ENCODE results near the gene APOH.

The APOH gene

DNA sequence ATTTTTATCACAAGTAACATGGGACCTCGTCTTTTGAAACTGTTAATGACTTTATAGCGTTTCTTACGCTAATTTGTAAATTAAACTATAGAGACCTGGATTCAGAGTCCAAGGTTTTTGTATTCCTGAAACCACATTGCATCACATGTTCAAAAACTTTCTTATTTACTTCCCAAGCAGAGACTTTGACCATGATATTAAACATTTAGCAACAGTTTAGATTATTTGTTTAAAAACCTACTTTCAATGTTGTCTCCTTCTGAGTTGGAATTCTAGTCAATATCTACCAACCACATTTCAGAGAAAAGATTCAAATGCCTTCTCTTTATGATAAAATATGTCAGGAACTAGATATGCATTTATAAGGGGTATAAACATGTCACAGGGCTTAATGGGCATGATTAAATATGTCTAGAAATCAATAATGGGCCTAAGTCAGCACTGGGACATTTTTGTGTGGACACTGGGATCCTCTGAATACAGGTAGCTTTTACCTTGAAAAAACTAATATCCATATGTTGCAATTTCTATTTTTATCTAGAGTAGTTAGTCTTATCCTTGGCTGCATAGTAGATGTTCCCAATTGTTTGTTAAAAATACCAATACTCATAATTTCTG lies 6.3 kb upstream of the APOH start:
- no peak for DNase-seq (ENCODE audit: low read depth, low spot score)

DNA sequence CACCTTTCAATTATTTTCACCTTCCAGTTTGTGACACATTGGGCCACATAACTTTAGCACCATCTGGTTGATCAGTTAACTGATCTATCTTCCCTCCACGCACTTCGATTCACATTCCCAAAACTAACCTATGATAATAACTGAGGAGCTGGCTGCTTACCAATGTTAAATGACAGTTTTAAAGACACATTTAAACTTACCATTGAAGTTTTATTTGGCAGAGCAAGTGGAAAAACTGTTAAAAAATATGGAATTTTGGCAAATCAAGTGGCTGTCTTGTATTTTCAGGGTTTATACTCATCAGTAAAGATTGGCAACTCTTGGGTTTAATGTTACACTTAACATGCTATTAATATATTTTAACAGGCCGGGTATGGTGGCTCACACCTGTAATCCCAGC lies 5.4 kb upstream of the APOH start:
- DNase-seq (ENCODE audit: low read depth, low spot score) = no peak

DNA sequence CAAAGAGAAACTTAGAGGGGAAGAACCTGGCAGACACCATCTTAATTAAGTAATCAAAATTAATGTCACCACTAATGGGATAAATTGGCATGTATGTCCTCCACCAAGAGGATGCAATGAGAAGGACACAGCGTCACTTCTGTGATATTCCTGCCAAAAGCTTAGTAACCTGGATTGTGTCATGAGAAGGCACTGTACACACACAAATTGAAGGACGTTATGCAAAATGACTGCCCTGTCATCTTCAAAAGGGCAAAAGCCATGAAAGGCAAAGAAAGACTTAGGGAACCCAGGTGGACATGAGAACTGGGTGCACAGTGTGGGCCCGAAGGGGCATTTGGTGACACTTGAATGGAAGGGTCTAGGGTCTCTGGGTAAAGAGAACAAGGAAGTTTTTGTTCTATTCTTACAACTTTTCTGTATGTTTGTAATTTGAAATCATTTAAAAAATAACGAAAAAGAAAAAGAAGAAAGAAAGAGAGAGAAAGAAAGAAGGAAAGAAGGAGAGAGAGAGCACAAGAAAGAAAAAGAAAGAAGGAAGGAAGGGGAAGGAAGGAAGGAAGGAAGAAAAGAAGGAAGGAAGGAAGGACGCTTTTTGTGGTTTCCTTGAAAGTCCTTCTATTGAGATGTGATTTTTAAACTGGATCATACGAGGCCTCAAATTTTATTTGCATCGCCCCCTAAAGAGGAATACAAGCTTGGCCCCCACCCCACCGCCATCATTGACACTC lies 4.0 kb upstream of the APOH start:
- DNase-seq (ENCODE audit: low read depth, low spot score) = no peak

DNA sequence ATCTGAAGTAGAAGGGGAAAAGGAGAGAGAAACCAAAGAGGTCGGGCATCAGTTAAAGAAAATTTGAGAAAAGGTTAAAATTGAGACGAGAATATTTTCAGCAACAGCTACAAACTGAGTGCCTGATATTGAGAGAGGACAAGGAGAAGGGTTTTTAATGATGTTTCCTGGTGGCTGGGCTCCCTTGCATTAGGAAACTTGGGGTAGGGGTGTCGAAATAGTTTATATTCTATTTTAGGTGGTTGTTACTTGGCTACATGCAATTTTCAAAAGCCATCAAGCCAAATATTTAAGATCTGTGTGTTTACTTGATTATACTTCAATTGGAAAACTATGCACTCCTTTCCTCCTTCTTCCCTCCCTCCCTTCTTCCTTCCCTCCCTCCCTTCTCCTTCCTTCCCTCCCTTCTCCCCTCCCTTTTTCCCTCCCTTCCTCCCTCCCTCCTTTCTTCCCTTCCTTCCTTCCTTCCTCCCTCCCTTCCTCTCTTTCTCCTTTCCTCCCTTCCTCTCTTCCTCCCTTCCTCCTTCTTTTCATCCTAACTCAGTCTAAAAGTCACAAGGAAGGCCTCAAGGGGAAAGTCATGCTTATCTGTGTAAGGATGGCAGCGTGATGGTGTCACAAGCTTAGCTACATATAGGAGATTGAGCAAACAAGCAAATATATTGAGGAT lies 1.8 kb upstream of the APOH start:
- no peak for DNase-seq (ENCODE audit: low read depth, low spot score)

DNA sequence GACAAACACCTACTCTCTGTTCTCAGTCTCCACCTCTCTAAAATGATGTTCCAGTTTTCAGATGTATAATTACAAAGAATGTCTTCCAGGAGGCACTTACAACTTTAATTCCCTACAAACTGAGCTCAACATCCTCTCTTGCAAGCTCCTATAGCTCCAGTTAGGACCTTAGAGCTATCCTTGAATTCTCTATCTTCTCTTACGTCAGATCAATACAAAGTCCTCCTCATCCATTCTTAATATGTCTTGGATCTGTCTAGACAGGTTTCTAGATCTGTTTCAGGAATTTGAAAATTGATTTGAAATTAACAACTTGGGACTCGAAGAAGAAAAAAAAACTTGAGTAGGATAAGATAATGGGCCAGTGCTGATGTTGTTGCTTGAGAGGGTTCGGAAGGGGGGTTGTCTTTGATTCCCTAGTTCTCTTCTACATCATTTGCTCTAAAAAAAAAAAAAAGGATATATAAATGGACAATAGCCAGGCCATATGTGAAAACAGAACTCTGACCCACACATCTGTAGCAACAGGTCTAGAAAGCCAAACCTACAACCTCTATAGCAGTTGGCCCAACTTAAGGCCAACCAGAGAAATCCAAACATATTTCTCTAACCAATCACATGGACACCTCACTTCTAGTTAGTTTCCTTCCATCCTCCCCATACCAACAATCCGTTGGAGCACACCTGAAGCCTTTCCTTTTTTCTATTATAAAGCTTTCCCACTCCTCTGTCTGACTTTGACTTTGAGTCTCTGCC lies 746 bp upstream of the APOH start:
- no peak for DNase-seq (ENCODE audit: low read depth, low spot score)

DNA sequence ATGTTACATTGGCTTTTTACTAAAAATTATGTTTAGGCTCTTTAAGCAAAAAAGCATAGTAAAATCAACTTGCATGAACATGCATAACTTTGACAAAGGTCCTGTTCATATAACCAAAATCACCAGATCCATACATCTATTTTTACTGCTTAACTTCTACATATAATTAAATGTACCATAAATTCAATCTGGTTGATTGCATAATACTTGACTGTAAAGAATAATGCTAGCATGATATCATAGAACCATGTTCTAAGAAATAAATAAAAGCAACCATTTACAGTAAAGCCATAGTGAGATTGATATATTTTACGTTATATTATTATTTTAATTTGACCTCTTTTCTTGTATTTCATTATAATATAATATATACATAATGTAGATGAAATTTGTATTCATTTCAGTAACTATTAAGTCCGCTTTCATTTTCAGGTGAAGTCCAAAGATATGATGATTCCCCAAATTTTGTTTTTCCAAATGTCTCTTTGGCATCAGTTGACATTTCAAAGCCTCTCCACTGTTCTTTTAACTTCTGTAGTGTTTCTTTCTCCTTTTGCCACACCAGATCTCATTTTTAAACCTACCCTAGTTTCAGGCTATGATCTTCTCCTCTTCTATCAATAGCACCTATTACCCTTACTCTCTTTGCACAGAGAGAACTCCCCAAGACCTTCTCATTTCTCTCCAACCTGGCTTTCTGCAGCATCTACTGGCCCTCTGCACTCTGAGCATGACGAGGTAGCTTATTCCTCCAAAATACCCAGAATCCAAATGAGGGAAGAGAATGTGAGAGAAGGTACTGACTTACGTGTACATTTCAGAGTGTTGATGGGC lies 1.8 kb downstream of the APOH start:
- no peak for DNase-seq (ENCODE audit: low read depth, low spot score)

DNA sequence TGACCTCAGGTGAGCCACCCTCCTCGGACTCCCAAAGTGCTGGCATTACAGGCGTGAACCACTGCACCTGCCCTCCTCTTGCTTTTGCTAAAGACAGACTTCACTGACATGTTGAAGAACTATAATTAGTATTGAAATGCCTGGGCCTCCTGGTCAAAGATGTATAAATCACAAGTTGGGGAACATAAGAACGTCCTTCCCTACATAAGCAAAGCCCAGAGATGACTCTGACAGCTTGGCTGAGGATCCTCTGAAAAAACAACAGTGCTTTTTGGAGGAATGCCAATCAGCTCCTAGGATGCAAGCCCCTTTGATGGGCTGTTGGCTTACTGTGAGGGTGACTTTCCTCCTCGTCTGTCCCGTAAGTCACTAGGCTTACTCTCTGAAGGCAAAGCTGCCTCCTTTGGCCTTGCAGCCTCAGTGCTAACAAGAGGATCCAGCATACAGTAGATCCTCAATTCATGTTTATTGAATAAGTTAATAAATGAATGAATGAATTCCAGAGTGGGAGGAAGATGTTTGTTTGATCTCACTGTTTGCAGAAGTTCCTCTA lies 6.3 kb downstream of the APOH start:
- DNase-seq (ENCODE audit: low read depth, low spot score) = no peak

DNA sequence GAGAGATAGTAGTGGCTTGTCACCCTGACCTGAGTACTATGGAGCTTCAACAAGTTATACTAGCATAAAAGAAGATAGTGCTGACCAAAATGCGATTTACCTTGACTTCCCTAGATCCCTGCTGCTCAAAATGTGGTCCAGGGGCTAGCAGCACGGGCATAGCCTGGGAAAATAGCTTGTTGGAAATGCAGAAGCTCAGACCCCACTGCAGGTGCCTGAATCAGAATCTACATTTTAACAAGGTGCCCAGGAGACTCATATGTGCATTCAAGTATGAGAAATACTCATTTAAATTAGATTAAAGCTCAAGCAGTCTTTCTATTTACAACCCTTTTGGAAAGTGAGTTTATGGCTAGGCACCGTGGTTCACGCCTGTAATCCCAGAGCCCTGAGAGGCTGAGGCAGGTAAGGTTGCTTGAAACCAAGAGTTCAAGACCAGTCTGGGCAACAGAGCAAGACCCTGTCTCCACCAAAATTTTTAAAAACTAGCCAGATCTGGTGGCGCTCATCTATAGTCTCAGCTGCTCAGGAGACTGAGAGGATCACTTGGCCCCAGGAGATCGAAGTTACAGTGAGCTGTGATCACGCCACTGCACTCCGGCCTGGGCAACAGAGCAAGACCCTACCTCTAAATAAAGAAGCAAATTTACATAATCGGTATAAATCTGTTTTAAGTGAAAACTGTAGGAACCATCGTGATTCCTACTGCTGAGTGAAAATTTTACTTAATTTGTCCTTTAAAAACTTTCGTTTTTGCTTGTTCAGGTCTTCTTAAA lies 7.3 kb downstream of the APOH start:
- DNase-seq (ENCODE audit: low read depth, low spot score) = no peak

DNA sequence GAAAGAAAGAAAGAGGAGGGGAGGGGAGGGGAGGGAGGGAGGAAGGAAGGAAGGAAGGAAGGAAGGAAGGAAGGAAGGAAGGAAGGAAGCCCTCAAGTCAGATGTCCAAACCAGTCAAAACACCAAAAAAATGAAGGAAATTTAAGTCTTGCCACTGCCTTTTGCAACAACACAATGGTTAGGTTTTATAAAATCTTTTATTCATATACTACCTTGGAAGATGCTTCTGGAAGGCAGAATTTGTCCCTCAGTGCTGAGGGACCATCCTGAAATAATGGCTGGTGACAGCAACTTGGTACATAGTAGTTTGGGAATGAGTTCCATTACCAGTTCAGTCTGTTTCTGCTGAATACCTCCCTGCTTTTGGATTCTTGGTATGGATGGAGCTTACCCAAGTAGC lies 7.9 kb downstream of the APOH start:
- no peak for DNase-seq (ENCODE audit: low read depth, low spot score)

DNA sequence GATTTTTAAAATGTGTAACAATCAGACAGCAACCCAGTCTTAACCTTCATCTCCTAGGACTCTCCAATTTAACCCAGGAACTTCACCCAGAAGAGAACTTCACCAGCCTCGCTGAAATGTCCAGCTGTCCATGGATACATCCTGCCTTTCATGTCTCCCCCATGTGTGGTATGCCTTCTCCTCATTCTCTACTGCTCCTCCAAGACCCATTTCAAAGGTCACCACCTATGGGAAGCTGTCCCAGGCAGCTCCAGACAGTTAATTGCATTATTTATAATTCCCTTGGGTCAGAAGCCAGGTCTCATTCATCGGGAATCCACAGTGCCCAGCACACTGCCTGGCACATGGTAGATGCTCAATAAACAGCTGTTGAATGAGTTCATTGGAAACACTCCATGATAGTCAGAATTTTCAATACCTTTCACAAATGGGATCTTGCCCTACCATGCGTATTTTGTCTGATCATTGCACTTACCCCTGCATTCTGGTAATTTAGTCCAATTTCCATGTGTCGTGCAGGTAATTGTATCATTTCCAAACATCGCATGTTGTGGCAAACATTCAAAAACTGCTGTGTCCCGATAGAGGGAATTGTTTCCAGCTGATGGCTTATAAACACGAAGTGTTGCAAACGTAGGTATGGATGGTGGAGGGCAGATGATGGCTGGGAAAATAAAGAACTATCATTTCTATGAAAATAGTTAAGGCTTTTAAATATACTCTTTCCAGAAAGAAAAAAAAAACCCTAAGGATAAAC lies 9.0 kb downstream of the APOH start:
- no peak for DNase-seq (ENCODE audit: low read depth, low spot score)

DNA sequence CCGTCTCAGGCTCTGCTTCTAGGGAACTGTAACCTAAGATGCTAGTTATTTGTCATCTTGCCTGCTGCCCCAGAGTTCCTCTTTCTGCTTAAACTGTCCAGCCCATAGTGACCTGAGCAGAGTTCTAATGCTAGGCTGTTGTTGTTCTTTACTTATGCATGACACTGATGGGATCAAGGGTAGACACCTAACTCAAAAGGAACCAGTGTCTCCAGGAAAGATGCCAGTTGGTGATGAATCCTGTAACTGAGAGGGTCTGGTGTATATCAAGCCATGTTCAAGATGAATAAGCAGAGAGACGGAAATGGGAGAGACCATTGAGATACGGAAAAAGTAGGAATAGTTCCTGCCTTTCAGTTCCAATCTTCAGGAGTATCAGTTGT lies 13.7 kb downstream of the APOH start:
- DNase-seq (ENCODE audit: low read depth, low spot score) = no peak

DNA sequence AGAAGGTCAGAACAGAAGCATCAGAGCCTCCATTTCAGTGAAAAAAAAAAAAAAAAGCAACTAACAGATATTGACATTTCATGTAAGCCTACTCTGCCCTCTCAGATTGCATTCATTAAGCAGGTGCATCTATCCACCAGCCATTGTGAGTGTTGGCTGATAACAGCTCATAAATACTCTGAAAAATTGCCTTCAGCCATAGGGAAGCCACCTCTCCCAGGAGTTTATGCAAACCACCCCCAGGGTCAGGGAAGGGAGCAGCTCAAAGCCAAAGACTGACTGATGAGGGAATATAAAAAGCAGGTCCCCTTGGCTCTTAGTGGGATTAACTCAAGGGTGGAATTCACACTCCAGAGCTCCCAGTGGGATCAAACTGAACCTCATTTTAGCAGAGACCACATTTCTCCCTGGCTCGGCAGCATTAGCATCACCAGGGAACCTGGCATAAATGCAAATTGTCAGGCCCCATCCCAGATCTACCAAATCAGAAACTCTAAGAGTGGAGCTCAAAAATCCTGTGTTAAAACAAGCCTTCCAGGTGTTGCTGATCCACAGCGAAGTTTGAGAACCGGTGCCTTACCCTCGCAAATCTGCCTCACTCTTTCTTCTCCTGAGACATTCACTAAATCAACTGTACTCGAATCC lies 14.2 kb downstream of the APOH start:
- no peak for DNase-seq (ENCODE audit: low read depth, low spot score)

DNA sequence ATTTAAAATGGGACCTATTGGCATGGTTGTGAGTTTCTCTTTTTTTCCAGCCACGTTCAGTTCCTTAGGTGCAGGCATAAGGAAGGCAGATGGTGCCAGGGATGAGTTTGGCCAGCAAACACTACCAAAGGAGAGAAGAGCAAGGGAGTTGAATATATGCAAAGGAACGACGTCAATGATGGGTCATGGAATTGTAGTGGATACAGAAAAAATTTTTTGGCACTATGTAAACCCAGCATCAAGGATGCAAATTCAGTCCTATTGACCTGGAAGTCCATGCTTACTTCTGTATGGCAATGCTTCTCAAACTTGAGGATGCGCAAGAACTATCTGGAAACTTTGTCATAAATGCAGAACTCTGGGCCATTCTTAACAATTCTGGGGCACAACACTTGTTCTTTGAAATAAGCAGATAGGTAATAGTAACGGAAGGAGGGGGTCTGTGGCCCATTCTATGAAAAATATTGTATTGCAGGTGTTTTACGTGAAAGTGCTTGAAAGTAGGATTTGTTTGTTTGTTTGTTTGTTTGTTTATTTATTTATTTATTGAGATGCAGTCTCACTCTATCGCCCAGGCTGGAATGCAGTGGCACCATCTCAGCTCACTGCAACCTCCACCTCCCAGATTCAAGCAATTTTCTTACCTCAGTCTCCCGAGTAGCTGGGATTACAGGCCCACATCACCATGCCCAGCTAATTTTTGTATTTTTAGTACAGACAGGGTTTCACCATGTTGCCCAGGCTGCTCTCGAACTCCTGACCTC lies 18.0 kb downstream of the APOH start:
- no peak for DNase-seq (ENCODE audit: low read depth, low spot score)

DNA sequence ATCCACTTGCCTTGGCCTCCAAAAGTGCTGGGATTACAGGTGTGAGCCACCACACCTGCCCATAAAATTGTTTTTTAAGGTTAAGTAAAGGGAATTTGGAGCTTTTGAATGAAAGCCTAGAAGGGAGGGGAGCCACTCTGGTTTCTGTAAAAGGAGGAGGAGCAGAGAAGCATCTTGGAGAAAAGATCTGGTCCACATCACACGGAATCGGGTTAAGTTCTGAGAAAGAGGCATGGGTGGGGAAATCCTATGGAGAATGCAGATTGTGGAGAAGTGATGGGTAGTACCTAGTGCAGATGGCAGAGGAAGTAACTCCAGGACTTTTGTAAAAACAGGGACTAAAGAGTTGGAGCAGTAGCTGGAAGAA lies 19.0 kb downstream of the APOH start:
- no peak for DNase-seq (ENCODE audit: low read depth, low spot score)

DNA sequence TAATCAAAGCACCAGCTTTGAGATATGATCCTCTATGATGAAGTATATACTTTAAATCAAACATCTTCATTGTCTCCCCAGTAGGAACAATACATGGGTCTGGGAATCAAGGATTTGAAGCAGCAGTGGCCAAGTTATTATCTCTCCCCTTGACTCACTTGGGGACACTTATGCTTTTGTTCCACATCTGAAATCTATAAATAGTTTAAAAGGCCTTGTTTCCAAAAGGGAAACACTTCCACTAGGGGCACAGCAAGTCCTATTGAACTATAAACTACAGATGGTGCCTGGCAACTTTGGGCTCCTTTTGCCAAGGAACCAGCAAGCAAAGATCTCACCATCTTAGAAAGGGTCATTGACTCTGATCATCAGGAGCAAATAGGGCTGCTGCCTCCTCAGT lies 21.3 kb downstream of the APOH start:
- no peak for DNase-seq (ENCODE audit: low read depth, low spot score)

DNA sequence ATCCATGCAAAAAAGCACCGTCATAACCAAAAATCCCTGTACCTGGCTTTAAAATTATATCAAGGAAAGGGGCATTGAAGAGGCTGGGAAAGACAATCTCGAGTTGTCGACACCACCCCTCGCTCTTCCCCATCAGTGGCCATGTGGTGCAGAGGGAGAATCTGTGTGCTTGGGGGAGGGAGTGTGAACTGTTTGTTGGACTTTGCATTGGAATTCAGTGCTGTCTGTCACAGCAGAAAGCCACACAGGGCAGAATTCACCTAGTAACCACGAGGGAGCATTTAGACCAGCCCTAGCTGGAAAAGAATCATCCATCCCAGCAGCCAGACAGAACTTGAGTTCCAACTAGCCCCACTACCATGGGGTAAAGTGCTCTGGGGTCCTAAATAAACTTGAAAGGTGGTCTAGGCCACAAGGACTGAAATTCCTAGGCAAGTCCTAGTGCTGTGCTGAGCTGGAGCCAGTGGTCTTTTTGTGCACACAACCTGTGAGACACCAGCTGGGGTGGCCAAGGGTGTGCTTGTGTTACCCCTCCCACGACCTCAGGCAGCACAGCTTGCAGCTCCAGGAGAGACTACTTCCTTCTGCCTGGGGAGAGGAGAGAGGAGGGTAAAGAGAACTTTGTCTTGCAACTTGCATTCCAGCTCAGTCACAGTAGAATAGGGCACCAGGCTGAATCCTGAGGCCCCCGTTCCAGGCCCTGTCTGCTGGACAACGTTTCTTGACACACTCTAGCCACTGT lies 25.8 kb downstream of the APOH start:
- no peak for DNase-seq (ENCODE audit: low read depth, low spot score)

DNA sequence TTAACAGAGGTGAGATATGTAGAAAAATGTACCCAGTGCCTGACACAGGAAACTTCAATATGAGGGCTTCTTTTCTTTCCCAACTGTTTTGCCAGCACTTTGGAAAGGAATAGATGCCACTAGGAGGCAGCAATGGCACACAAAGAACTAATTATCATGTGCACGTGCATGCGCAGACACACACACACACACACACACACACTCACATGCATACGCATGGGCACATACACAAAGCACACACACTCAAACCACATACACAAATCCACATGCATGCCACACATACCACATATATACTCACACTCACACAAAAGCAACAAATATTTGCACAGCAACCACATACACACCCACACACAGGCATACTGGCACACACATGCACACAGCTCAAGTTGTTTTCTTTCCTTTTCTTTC lies 28.5 kb downstream of the APOH start:
- peak; percentile 24 for DNase-seq (ENCODE audit: low read depth, low spot score)

DNA sequence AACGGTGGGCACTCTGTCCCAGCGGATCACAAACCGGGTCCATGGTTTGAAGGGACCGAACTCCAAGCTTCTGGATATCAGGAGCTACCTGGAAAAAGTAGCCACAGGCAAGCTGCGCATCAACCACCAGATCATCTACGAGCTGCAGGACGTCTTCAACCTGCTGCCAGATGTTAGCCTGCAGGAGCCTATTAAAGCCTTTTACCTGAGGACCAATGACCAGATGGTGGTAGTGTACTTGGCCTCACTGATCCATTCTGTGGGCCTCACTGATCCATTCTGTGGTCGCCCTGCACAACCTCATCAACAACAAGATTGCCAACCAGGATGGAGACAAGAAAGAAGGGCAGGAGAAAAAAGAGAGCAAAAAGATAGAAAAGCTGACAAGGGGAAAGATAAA lies 31.0 kb downstream of the APOH start:
- DNase-seq (ENCODE audit: low read depth, low spot score) = no peak
